22Rv1 (cell line): ENCODE data around the gene RAB31.

Experiments
- H3K27ac ChIP-seq: fragments of 450-650 bp; 2 replicates; pipeline ENCODE4 v1.5.1; 2017
- ZFX ChIP-seq: fragments of 450-650 bp; IDR thresholded peaks from 2 replicates; pipeline ENCODE4 v1.6.1; 2017; ENCODE audit warnings: antibody characterized with exemption, borderline replicate concordance
- TF ChIP-seq, protein P1 (sequence below): fragments of 450-650 bp; IDR thresholded peaks from 2 replicates; pipeline ENCODE4 v1.5.1; 2017; ENCODE audit warnings: mild to moderate bottlenecking

Gene RAB31

DNA sequence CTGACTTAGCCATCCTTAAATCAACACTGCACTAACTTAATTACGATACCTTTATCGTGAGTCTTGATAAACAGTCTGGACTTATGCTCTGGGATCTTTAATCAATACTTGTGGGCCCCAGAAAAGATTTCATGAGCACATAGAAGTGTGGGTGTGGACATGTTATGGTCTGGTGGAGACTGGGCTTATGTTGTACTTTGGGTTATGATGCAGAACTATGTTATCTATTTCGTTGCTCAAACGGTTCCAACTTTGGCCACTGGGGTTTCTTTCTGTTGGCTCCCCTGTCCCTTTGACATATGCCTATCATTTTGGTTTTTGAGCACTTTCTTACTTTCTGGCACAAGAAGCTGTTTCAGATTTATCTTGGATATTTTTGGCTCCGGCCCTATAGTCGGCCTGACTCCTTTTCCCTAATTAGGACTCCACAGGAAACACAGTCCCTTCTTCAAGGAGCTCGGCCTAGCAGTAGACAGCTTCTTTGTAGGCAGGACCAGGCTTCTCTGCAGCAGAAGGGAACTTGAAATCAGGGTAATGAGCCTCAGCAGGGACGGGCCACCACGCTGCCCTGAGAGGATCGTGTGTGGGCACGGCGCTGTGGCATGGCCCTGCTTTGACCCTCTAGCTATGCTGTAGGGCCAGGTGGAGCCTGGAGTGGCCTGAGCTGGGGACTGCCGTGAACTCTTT is 123.1 kb downstream of the RAB31 start:
- TF ChIP-seq, protein P1, sequence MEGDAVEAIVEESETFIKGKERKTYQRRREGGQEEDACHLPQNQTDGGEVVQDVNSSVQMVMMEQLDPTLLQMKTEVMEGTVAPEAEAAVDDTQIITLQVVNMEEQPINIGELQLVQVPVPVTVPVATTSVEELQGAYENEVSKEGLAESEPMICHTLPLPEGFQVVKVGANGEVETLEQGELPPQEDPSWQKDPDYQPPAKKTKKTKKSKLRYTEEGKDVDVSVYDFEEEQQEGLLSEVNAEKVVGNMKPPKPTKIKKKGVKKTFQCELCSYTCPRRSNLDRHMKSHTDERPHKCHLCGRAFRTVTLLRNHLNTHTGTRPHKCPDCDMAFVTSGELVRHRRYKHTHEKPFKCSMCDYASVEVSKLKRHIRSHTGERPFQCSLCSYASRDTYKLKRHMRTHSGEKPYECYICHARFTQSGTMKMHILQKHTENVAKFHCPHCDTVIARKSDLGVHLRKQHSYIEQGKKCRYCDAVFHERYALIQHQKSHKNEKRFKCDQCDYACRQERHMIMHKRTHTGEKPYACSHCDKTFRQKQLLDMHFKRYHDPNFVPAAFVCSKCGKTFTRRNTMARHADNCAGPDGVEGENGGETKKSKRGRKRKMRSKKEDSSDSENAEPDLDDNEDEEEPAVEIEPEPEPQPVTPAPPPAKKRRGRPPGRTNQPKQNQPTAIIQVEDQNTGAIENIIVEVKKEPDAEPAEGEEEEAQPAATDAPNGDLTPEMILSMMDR, result no peak
- H3K27ac ChIP-seq, result no peak overlapping the region

DNA sequence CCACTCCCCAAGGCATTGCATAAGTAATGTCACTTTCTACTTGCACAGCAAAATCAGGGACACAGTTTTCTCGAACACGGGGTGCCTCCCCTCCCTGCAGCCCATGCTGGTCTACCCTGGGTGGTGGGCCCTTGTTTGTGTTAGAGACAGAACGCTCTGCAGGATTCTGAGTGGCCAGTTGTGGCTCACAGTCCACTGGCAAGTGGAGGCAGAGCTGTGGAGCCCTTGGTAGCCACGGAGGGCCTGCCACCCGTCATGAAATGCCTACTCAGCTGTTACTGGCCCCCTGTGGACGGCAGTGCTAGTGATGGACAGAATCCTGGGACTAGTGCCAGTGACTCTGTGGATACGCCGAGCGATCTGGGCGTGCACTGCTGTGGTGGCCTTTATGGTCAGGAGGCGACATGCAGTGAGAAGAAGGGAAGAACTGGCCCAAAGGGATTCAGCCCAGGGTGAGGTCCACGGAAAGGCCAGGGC is 123.7 kb downstream of the RAB31 start:
- H3K27ac ChIP-seq, result no peak overlapping the region
- TF ChIP-seq, protein P1, result no peak
- TF ChIP-seq ZFX, result no peak

GRCh38 chr18:9832871-9833270 is 124.8 kb downstream of the RAB31 start:
- TF ChIP-seq, protein P1, result no peak
- no peak for TF ChIP-seq ZFX
- H3K27ac ChIP-seq, result no peak overlapping the region

DNA sequence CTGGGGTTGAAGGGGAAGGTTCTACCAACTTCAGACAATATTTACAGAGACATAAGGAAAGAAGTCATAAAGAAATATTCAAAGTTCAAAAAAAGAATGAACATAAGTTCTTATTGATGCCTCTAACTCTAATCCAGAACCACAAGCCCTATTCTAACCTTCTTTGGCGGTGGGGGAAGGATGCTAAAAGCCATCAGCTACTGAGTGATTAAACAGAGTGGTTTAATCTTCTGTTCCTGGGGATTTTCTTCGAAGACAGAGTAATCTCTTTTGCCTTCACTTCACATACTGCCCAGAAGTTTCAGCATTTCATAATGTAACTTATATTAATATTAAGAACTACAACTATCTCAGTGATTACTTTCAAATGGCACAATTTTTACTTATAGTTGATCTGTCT is 126.5 kb downstream of the RAB31 start:
- no peak for TF ChIP-seq ZFX
- TF ChIP-seq, protein P1, result no peak
- no peak overlapping the region for H3K27ac ChIP-seq

- TF ChIP-seq, protein P1, result no peak
- no peak for TF ChIP-seq ZFX
- H3K27ac ChIP-seq, result no peak overlapping the region
These were observed 127.1 kb downstream of the RAB31 start for GRCh38 chr18:9835113-9835755.

DNA sequence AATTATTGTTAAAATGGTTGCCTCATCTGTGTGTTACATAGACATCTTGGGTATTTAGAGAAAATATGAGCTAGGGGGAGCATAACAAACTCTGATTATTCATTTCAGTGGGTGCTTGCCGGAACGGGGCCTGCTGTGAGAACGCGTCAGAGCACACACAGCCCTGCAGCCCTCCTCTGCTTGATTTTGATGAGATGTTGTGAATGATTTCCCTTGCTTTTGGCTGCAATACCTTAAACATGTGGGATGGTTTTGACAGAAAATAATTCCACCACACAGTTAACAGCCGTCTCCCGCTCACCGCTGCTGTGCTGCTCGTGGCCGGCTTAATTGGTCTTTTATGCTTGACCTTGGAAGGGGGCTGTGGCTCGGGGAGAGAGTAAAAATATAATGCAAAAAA is 127.7 kb downstream of the RAB31 start:
- no peak overlapping the region for H3K27ac ChIP-seq

More for the DNA sequence above, 127.7 kb downstream of the RAB31 start:
- TF ChIP-seq, protein P1, result no peak
- TF ChIP-seq ZFX, result no peak
